HG02571 (cell line): Measurements from ENCODE around the gene ZNF668.
A peak's percentile ranks its signal among the peaks of the same experiment; 100 is the strongest.
"Not testable (repeated sequence)": the region's sequence is repeated elsewhere in the genome, so short reads cannot be mapped to it uniquely, and the experiment has no call there.

ENCODE experiments used
- ATAC-seq: cut with Tn5 transposase; IDR thresholded peaks from one replicate; pipeline ENCODE4 v1.9.1; 2021; ENCODE audit warnings: mild to moderate bottlenecking, moderate library complexity; ENCODE audit not compliant: unreplicated experiment

Gene ZNF668

GRCh38 chr16:31061126-31061812 lies 12.8 kb downstream of the ZNF668 start:
- ATAC-seq = no peak

- ATAC-seq = no peak
These were observed 18.4 kb downstream of the ZNF668 start for GRCh38 chr16:31055613-31056012.

GRCh38 chr16:31052114-31052513 lies 21.9 kb downstream of the ZNF668 start:
- ATAC-seq = no peak

- no peak for ATAC-seq
These were observed 23.6 kb downstream of the ZNF668 start for GRCh38 chr16:31050280-31051030.

- no peak for ATAC-seq
These were observed 30.1 kb downstream of the ZNF668 start for GRCh38 chr16:31043898-31044481.

- no peak for ATAC-seq
These were observed 30.7 kb downstream of the ZNF668 start for GRCh38 chr16:31043352-31043751.

- ATAC-seq = no peak
These were observed 31.2 kb downstream of the ZNF668 start for GRCh38 chr16:31042866-31043265.

- no peak for ATAC-seq
These were observed 35.0 kb downstream of the ZNF668 start for GRCh38 chr16:31038993-31039392.

GRCh38 chr16:31036691-31037090 lies 37.3 kb downstream of the ZNF668 start:
- no peak for ATAC-seq

- ATAC-seq = peak; percentile 40
These were observed 40.1 kb downstream of the ZNF668 start for GRCh38 chr16:31033709-31034492.

- peak; percentile 78 for ATAC-seq
These were observed 41.0 kb downstream of the ZNF668 start, which contains the start of gene STX4 for GRCh38 chr16:31032736-31033708. STX4 (plus strand) TSS chr16:31033558; CDS start chr16:31033806, 248 bp downstream.

GRCh38 chr16:31031276-31031675 lies 42.8 kb downstream of the ZNF668 start:
- ATAC-seq = no peak

GRCh38 chr16:31029272-31029671 lies 44.8 kb downstream of the ZNF668 start:
- no peak for ATAC-seq

GRCh38 chr16:31025339-31025738 lies 48.7 kb downstream of the ZNF668 start:
- ATAC-seq = no peak

- no peak for ATAC-seq
These were observed 50.3 kb downstream of the ZNF668 start for GRCh38 chr16:31023627-31024226.

GRCh38 chr16:31023252-31023602 lies 50.8 kb downstream of the ZNF668 start:
- ATAC-seq = no peak

- ATAC-seq = no peak
These were observed 51.3 kb downstream of the ZNF668 start for GRCh38 chr16:31022544-31023251.

- ATAC-seq = no peak
These were observed 53.5 kb downstream of the ZNF668 start for GRCh38 chr16:31020536-31020935.

GRCh38 chr16:31017756-31018155 lies 56.3 kb downstream of the ZNF668 start:
- not testable (repeated sequence) for ATAC-seq
